ENCODE results near the gene ATP1A1.

ATP1A1 gene

DNA sequence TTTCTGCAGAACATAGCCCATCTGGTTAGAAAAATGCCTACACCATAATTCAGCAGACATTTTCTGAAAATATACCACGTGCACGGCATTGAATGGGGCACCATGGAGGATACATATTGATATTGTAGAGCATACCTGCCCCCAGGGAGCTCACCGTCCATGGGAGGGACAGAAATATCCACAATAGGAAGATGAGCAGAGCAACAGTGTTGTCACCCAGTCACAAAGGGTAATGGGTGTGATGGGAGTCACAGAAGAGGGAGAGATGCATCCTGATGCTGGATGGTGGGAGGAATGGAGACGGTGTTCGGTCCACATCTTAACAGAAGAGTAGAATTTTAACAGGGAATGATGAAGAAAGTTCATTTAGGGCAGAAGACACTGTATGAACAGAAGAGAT lies 51.4 kb downstream of the ATP1A1 start:
- Histone ChIP-seq H3K27me3 (ENCODE audit: control insufficient read depth, insufficient read depth, low read length) (no peaks in the 10 kb centered on the region), H3K36me3 (ENCODE audit: control insufficient read depth, insufficient read depth, low read length) (no peaks in the 10 kb centered on the region), H3K9me3 (ENCODE audit: control insufficient read depth, insufficient read depth, low read length) (no peaks in the 10 kb centered on the region), H3K4me1 (ENCODE audit: control insufficient read depth, insufficient read depth, low read length) (no peaks in the 10 kb centered on the region), H3K4me3 (ENCODE audit: low read depth, low read length) (no peak overlapping the region), H3K9ac (ENCODE audit: low read depth, low read length) (no peak overlapping the region)

GRCh38 chr1:116424863-116425262 lies 51.8 kb downstream of the ATP1A1 start:
- Histone ChIP-seq H3K9ac (ENCODE audit: low read depth, low read length) (no peak overlapping the region), H3K9me3 (ENCODE audit: control insufficient read depth, insufficient read depth, low read length) (no peaks in the 10 kb centered on the region), H3K4me1 (ENCODE audit: control insufficient read depth, insufficient read depth, low read length) (no peaks in the 10 kb centered on the region), H3K36me3 (ENCODE audit: control insufficient read depth, insufficient read depth, low read length) (no peaks in the 10 kb centered on the region), H3K27me3 (ENCODE audit: control insufficient read depth, insufficient read depth, low read length) (no peaks in the 10 kb centered on the region), H3K4me3 (ENCODE audit: low read depth, low read length) (no peak overlapping the region)

DNA sequence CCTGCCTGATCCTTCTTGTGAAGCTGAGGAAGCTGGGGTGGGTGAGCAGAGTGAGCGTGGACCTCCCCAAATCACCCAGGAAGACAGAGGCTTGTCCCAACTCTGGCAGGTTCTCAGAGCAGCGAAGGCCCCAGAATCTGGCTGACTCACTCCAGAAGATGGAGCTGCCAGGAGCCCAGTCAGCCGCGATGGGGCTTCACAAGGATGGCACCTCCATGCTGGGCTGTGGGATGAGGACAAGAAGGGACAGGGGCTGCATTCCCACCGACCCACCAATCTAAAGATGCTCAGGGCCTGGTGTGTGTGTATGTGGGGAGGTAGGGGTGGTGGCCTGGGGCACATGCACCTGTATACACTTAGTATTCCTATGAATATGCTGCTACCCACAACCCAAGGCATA lies 52.9 kb downstream of the ATP1A1 start:
- no peaks in the 10 kb centered on the region for H3K9me3 ChIP-seq (ENCODE audit: control insufficient read depth, insufficient read depth, low read length)

DNA sequence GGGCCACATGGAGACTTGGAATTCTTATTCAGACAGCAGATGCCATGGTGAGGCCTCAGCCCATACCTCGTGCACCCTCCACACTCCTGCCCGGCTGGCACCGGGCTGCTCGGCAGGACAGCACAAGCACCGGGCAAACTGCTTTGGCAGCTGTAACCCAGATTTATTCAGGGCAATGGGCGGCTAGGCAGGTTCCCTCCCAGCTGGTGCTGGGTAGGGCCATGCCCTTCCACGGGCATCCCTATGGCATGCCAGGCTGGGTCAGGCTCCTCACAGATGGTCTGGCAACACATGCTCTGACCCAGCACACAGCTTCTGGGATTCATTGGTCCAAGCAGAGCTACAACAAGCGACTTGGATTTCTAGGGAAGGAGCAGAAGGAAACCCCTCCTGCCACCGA lies 53.4 kb downstream of the ATP1A1 start:
- Histone ChIP-seq H3K36me3 (ENCODE audit: control insufficient read depth, insufficient read depth, low read length) (no peaks in the 10 kb centered on the region), H3K4me1 (ENCODE audit: control insufficient read depth, insufficient read depth, low read length) (no peaks in the 10 kb centered on the region), H3K9ac (ENCODE audit: low read depth, low read length) (no peak overlapping the region), H3K27me3 (ENCODE audit: control insufficient read depth, insufficient read depth, low read length) (no peaks in the 10 kb centered on the region), H3K4me3 (ENCODE audit: low read depth, low read length) (no peak overlapping the region), H3K9me3 (ENCODE audit: control insufficient read depth, insufficient read depth, low read length) (no peaks in the 10 kb centered on the region)

More for the DNA sequence above, 52.9 kb downstream of the ATP1A1 start:
- Histone ChIP-seq H3K36me3 (ENCODE audit: control insufficient read depth, insufficient read depth, low read length) (no peaks in the 10 kb centered on the region), H3K27me3 (ENCODE audit: control insufficient read depth, insufficient read depth, low read length) (no peaks in the 10 kb centered on the region), H3K9ac (ENCODE audit: low read depth, low read length) (no peak overlapping the region), H3K4me3 (ENCODE audit: low read depth, low read length) (no peak overlapping the region), H3K4me1 (ENCODE audit: control insufficient read depth, insufficient read depth, low read length) (no peaks in the 10 kb centered on the region)

DNA sequence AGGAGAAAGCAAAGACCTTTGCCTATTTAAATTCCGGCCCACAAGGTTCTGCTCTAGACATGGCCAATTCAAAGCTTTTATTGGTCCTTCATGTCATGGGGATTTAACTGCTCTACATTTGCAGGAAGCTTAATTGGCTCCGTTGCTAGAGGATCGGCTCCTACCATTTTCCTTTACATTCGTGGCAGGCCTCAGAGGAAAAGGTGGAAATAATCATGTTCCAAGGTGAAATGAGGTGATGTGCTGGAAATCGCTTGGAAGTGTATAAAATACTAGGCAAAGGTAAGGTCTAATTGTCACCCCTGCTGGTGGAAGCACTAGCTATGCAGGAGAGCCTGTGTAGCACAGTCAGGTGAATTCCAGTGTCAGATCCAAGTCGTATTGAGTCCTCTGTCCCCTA lies 55.5 kb downstream of the ATP1A1 start:
- no peak overlapping the region for H3K4me3 ChIP-seq (ENCODE audit: low read depth, low read length)
- H3K9me3 ChIP-seq (ENCODE audit: control insufficient read depth, insufficient read depth, low read length), result no peaks in the 10 kb centered on the region
- no peaks in the 10 kb centered on the region for H3K4me1 ChIP-seq (ENCODE audit: control insufficient read depth, insufficient read depth, low read length)
- H3K9ac ChIP-seq (ENCODE audit: low read depth, low read length), result no peak overlapping the region
- no peaks in the 10 kb centered on the region for H3K27me3 ChIP-seq (ENCODE audit: control insufficient read depth, insufficient read depth, low read length)
- no peaks in the 10 kb centered on the region for H3K36me3 ChIP-seq (ENCODE audit: control insufficient read depth, insufficient read depth, low read length)

DNA sequence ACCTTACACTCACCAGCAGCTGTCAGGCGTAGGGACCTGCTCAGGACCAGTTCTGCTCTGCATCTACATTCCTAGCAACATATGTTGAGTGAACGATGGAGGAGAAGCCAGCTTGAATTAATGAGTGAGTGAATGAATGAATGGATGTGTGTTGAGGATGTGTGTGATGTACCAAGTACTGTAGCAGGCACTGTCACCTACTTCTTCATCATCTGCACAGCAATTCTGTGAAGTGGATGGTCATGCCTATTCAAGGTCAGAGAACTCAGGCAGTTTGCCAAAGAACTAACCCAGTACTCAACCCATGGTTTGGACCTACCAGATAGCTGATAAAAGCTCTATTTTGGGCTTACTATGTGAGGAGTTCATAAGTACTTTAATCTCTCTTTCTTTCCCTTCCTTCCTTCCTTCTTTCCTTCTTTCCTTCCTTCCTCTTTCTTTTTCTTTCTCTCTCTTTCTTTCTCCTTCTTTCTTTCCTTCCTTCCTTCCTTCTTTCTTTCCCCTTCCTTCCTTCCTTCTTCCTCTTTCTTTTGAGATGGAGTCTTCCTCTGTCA lies 56.9 kb downstream of the ATP1A1 start:
- Histone ChIP-seq H3K4me3 (ENCODE audit: low read depth, low read length) (no peak overlapping the region), H3K4me1 (ENCODE audit: control insufficient read depth, insufficient read depth, low read length) (no peaks in the 10 kb centered on the region), H3K9me3 (ENCODE audit: control insufficient read depth, insufficient read depth, low read length) (no peaks in the 10 kb centered on the region), H3K36me3 (ENCODE audit: control insufficient read depth, insufficient read depth, low read length) (no peaks in the 10 kb centered on the region), H3K9ac (ENCODE audit: low read depth, low read length) (no peak overlapping the region), H3K27me3 (ENCODE audit: control insufficient read depth, insufficient read depth, low read length) (no peaks in the 10 kb centered on the region)

DNA sequence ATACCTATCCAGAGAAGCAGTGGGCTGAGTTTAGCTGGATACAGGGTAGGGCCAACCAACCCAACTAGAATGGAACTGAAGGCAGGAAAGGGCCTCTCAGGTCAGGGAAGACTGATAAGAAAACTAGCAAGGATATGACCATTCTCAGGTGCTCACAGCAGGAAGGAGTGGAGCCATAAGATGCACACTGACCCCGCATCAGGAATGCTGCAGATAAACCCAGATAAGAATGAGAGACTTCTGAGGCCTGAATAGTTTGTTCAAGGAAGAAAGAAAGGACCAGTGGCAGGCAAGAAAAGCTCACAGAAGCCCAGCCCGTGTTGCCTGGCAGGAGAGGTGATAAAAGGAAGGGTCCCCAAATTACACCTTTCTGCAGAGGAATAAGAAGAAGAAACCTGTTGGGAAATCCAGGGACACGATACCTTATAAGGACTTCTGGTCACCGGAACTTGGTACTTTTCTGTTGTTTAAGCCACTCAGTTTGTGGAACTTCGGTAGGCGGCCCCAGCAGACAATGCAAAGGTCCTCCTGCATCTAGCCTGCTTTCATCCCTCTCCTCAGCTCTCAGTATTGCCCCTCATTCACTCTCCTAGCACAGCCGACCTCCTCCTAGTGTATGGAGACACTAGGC lies 58.9 kb downstream of the ATP1A1 start:
- Histone ChIP-seq H3K27me3 (ENCODE audit: control insufficient read depth, insufficient read depth, low read length) (no peaks in the 10 kb centered on the region), H3K4me3 (ENCODE audit: low read depth, low read length) (no peak overlapping the region), H3K9me3 (ENCODE audit: control insufficient read depth, insufficient read depth, low read length) (no peaks in the 10 kb centered on the region), H3K36me3 (ENCODE audit: control insufficient read depth, insufficient read depth, low read length) (no peaks in the 10 kb centered on the region), H3K4me1 (ENCODE audit: control insufficient read depth, insufficient read depth, low read length) (no peaks in the 10 kb centered on the region), H3K9ac (ENCODE audit: low read depth, low read length) (no peak overlapping the region)

GRCh38 chr1:116432655-116433265 lies 59.7 kb downstream of the ATP1A1 start:
- Histone ChIP-seq H3K27me3 (ENCODE audit: control insufficient read depth, insufficient read depth, low read length) (no peaks in the 10 kb centered on the region), H3K9ac (ENCODE audit: low read depth, low read length) (no peak overlapping the region), H3K4me1 (ENCODE audit: control insufficient read depth, insufficient read depth, low read length) (no peaks in the 10 kb centered on the region)

GRCh38 chr1:116433275-116434257 lies 60.5 kb downstream of the ATP1A1 start:
- Histone ChIP-seq H3K4me1 (ENCODE audit: control insufficient read depth, insufficient read depth, low read length) (no peaks in the 10 kb centered on the region), H3K27me3 (ENCODE audit: control insufficient read depth, insufficient read depth, low read length) (no peaks in the 10 kb centered on the region), H3K36me3 (ENCODE audit: control insufficient read depth, insufficient read depth, low read length) (no peaks in the 10 kb centered on the region), H3K4me3 (ENCODE audit: low read depth, low read length) (no peak overlapping the region), H3K9me3 (ENCODE audit: control insufficient read depth, insufficient read depth, low read length) (no peaks in the 10 kb centered on the region), H3K9ac (ENCODE audit: low read depth, low read length) (no peak overlapping the region)

More at GRCh38 chr1:116432655-116433265, 59.7 kb downstream of the ATP1A1 start:
- no peaks in the 10 kb centered on the region for H3K9me3 ChIP-seq (ENCODE audit: control insufficient read depth, insufficient read depth, low read length)
- no peaks in the 10 kb centered on the region for H3K36me3 ChIP-seq (ENCODE audit: control insufficient read depth, insufficient read depth, low read length)
- H3K4me3 ChIP-seq (ENCODE audit: low read depth, low read length), result no peak overlapping the region

- Histone ChIP-seq H3K9ac (ENCODE audit: low read depth, low read length) (no peak overlapping the region), H3K9me3 (ENCODE audit: control insufficient read depth, insufficient read depth, low read length) (no peaks in the 10 kb centered on the region), H3K36me3 (ENCODE audit: control insufficient read depth, insufficient read depth, low read length) (no peaks in the 10 kb centered on the region), H3K27me3 (ENCODE audit: control insufficient read depth, insufficient read depth, low read length) (no peaks in the 10 kb centered on the region), H3K4me3 (ENCODE audit: low read depth, low read length) (no peak overlapping the region), H3K4me1 (ENCODE audit: control insufficient read depth, insufficient read depth, low read length) (no peaks in the 10 kb centered on the region)
These were observed 61.8 kb downstream of the ATP1A1 start for GRCh38 chr1:116434849-116435248.

DNA sequence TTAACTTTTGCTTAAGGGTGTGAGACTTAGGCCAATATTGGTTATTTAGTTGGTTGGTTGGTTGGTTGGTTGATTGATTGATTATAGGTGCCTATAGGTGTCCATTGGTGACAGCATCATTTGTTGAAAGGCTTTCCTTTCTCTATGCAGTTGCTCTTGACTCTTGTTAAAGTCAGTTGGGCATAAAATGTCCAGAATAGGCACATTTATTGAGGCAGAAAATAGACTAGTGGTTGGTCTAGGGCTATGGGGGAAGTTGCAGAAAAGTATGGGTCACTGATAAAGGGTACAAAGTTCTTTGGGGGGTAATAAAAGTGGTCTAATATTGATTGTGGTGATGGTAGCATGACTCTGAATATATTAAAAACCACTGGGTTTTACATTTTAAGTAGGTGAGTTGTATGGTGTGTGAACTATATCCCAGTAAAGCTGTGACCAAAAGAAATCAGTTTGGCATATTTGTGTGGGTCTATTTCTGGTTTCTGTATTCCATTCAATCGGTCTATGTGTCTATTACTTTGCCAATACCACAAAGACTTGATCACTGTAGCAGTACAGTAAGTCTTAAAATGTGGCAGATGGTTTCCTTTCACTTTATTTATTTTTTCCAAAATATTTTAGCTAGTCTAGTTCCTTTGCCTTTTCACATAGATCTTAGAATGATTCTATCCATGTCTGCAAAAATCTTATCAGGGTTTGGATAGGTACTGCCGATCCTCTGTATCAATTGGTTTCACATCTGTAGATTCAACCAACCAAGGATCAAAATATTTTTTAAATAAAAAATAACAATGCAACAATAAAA lies 63.0 kb downstream of the ATP1A1 start:
- Histone ChIP-seq H3K9me3 (ENCODE audit: control insufficient read depth, insufficient read depth, low read length) (no peaks in the 10 kb centered on the region), H3K4me3 (ENCODE audit: low read depth, low read length) (no peak overlapping the region), H3K27me3 (ENCODE audit: control insufficient read depth, insufficient read depth, low read length) (no peaks in the 10 kb centered on the region), H3K36me3 (ENCODE audit: control insufficient read depth, insufficient read depth, low read length) (no peaks in the 10 kb centered on the region), H3K9ac (ENCODE audit: low read depth, low read length) (no peak overlapping the region), H3K4me1 (ENCODE audit: control insufficient read depth, insufficient read depth, low read length) (no peaks in the 10 kb centered on the region)
